Measurements from ENCODE around the gene ST3GAL2.
"Not testable (repeated sequence)": the region's sequence is repeated elsewhere in the genome, so short reads cannot be mapped to it uniquely, and the experiment has no call there.

Gene ST3GAL2

GRCh38 chr16:70407811-70408274, 31.1 kb downstream of the ST3GAL2 start:
- no peak for TF ChIP-seq CTCF (conservative IDR thresholded peaks at IDR 0.05; ENCODE audit: low read depth, low read length)
- DNase-seq (ENCODE audit: low read depth) = no peak
- no peak overlapping the region for H3K4me3 ChIP-seq (ENCODE audit: low read length)

GRCh38 chr16:70406104-70406503, 32.8 kb downstream of the ST3GAL2 start:
- not testable (repeated sequence) for DNase-seq (ENCODE audit: low read depth); H3K4me3 ChIP-seq (ENCODE audit: low read length)

GRCh38 chr16:70402916-70403659, 35.8 kb downstream of the ST3GAL2 start:
- no peak for TF ChIP-seq CTCF (conservative IDR thresholded peaks at IDR 0.05; ENCODE audit: low read depth, low read length)
- H3K4me3 ChIP-seq (ENCODE audit: low read length) = no peak overlapping the region
- no peak for DNase-seq (ENCODE audit: low read depth)

GRCh38 chr16:70399951-70400350, 38.9 kb downstream of the ST3GAL2 start:
- no peak for TF ChIP-seq CTCF (conservative IDR thresholded peaks at IDR 0.05; ENCODE audit: low read depth, low read length)
- DNase-seq (ENCODE audit: low read depth) = no peak
- H3K4me3 ChIP-seq (ENCODE audit: low read length) = no peak overlapping the region

- H3K4me3 ChIP-seq (ENCODE audit: low read length) = no peak overlapping the region
- DNase-seq (ENCODE audit: low read depth) = no peak
- peak; percentile 2 for TF ChIP-seq CTCF (conservative IDR thresholded peaks at IDR 0.05; ENCODE audit: low read depth, low read length)
Observed at GRCh38 chr16:70399381-70399780, 39.5 kb downstream of the ST3GAL2 start.

GRCh38 chr16:70398177-70398743, 40.6 kb downstream of the ST3GAL2 start:
- H3K4me3 ChIP-seq (ENCODE audit: low read length) = no peak overlapping the region
- no peak for DNase-seq (ENCODE audit: low read depth)
- TF ChIP-seq CTCF (conservative IDR thresholded peaks at IDR 0.05; ENCODE audit: low read depth, low read length) = no peak

GRCh38 chr16:70396246-70396904, 42.5 kb downstream of the ST3GAL2 start:
- DNase-seq (ENCODE audit: low read depth) = no peak
- H3K4me3 ChIP-seq (ENCODE audit: low read length) = no peak overlapping the region
- TF ChIP-seq CTCF (conservative IDR thresholded peaks at IDR 0.05; ENCODE audit: low read depth, low read length) = no peak

Measured in retinal pigment epithelial cell (primary cell).